ENCODE data around the gene SMYD3.
A peak's percentile ranks its signal among the peaks of the same experiment; 100 is the strongest.

Gene SMYD3

GRCh38 chr1:246213502-246213901 lies 293.6 kb downstream of the SMYD3 start:
- H3K27ac Mint-ChIP-seq, result peak overlapping the region; percentile 51
- peaks cover 6% of the 10 kb centered on the region for H3K9me3 Mint-ChIP-seq
- no peaks in the 10 kb centered on the region for H3K36me3 Mint-ChIP-seq (ENCODE audit: low read depth)
- no peak overlapping the region for H3K4me3 Mint-ChIP-seq
- H3K27me3 Mint-ChIP-seq, result no peaks in the 10 kb centered on the region
- peaks cover 22% of the 10 kb centered on the region for H3K4me1 Mint-ChIP-seq (ENCODE audit: low read depth)
- intact Hi-C loops (cut with micrococcal nuclease), result no loop called here

- peaks cover 22% of the 10 kb centered on the region for H3K4me1 Mint-ChIP-seq (ENCODE audit: low read depth)
- intact Hi-C loops (cut with micrococcal nuclease), result no loop called here
- no peaks in the 10 kb centered on the region for H3K27me3 Mint-ChIP-seq
- no peaks in the 10 kb centered on the region for H3K36me3 Mint-ChIP-seq (ENCODE audit: low read depth)
- peaks cover 6% of the 10 kb centered on the region for H3K9me3 Mint-ChIP-seq
- no peak overlapping the region for H3K4me3 Mint-ChIP-seq
- no peak overlapping the region for H3K27ac Mint-ChIP-seq
Measured at GRCh38 chr1:246213036-246213435, 294.0 kb downstream of the SMYD3 start.

- Mint-ChIP-seq H3K27ac (no peak overlapping the region), H3K27me3 (no peaks in the 10 kb centered on the region), H3K9me3 (peaks cover 6% of the 10 kb centered on the region), H3K4me1 (ENCODE audit: low read depth) (peaks cover 22% of the 10 kb centered on the region), H3K36me3 (ENCODE audit: low read depth) (no peaks in the 10 kb centered on the region), H3K4me3 (no peak overlapping the region)
- intact Hi-C loops (cut with micrococcal nuclease), result no loop called here
Measured at GRCh38 chr1:246212013-246212412, 295.1 kb downstream of the SMYD3 start.

GRCh38 chr1:246210756-246211155 lies 296.3 kb downstream of the SMYD3 start:
- no peaks in the 10 kb centered on the region for H3K27me3 Mint-ChIP-seq

GRCh38 chr1:246208105-246208504 lies 299.0 kb downstream of the SMYD3 start:
- no peak overlapping the region for H3K4me3 Mint-ChIP-seq
- peaks cover 8% of the 10 kb centered on the region for H3K4me1 Mint-ChIP-seq (ENCODE audit: low read depth)
- H3K27me3 Mint-ChIP-seq, result no peaks in the 10 kb centered on the region
- intact Hi-C loops (cut with micrococcal nuclease), result no loop called here
- no peaks in the 10 kb centered on the region for H3K9me3 Mint-ChIP-seq
- H3K27ac Mint-ChIP-seq, result no peak overlapping the region
- no peaks in the 10 kb centered on the region for H3K36me3 Mint-ChIP-seq (ENCODE audit: low read depth)

More at GRCh38 chr1:246210756-246211155, 296.3 kb downstream of the SMYD3 start:
- H3K4me3 Mint-ChIP-seq, result no peak overlapping the region
- intact Hi-C loops (cut with micrococcal nuclease), result no loop called here
- H3K4me1 Mint-ChIP-seq (ENCODE audit: low read depth), result peaks cover 22% of the 10 kb centered on the region
- H3K27ac Mint-ChIP-seq, result no peak overlapping the region
- H3K36me3 Mint-ChIP-seq (ENCODE audit: low read depth), result no peaks in the 10 kb centered on the region
- H3K9me3 Mint-ChIP-seq, result peaks cover 6% of the 10 kb centered on the region

- Mint-ChIP-seq H3K36me3 (ENCODE audit: low read depth) (no peaks in the 10 kb centered on the region), H3K27me3 (no peaks in the 10 kb centered on the region), H3K4me1 (ENCODE audit: low read depth) (peaks cover 13% of the 10 kb centered on the region), H3K9me3 (no peaks in the 10 kb centered on the region), H3K27ac (peak overlapping the region; percentile 12), H3K4me3 (no peak overlapping the region)
- intact Hi-C loops (cut with micrococcal nuclease), result loop anchor here (5.0 kb wide), 1 partner anchor 46 kb away; no protein-coding TSS in a partner anchor
Measured at GRCh38 chr1:246203180-246203579, 303.9 kb downstream of the SMYD3 start.

GRCh38 chr1:246200738-246201137 lies 306.3 kb downstream of the SMYD3 start:
- no peaks in the 10 kb centered on the region for H3K36me3 Mint-ChIP-seq (ENCODE audit: low read depth)
- H3K9me3 Mint-ChIP-seq, result no peaks in the 10 kb centered on the region
- no peaks in the 10 kb centered on the region for H3K27me3 Mint-ChIP-seq
- peaks cover 12% of the 10 kb centered on the region for H3K4me1 Mint-ChIP-seq (ENCODE audit: low read depth)
- intact Hi-C loops (cut with micrococcal nuclease), result loop anchor here (5.0 kb wide), 1 partner anchor 43 kb away; no protein-coding TSS in a partner anchor
- no peak overlapping the region for H3K27ac Mint-ChIP-seq
- H3K4me3 Mint-ChIP-seq, result no peak overlapping the region

- no peaks in the 10 kb centered on the region for H3K27me3 Mint-ChIP-seq
- intact Hi-C loops (cut with micrococcal nuclease), result loop anchor here (5.0 kb wide), 1 partner anchor 43 kb away; no protein-coding TSS in a partner anchor
- no peak overlapping the region for H3K27ac Mint-ChIP-seq
Measured at GRCh38 chr1:246200225-246200624, 306.9 kb downstream of the SMYD3 start.

GRCh38 chr1:246199086-246199645 lies 307.9 kb downstream of the SMYD3 start:
- no peak overlapping the region for H3K27ac Mint-ChIP-seq
- intact Hi-C loops (cut with micrococcal nuclease), result no loop called here
- H3K4me1 Mint-ChIP-seq (ENCODE audit: low read depth), result peaks cover 6% of the 10 kb centered on the region
- H3K27me3 Mint-ChIP-seq, result no peaks in the 10 kb centered on the region
- H3K9me3 Mint-ChIP-seq, result no peaks in the 10 kb centered on the region
- H3K36me3 Mint-ChIP-seq (ENCODE audit: low read depth), result no peaks in the 10 kb centered on the region
- H3K4me3 Mint-ChIP-seq, result no peak overlapping the region

More at GRCh38 chr1:246200225-246200624, 306.9 kb downstream of the SMYD3 start:
- H3K9me3 Mint-ChIP-seq, result no peaks in the 10 kb centered on the region
- peaks cover 7% of the 10 kb centered on the region for H3K4me1 Mint-ChIP-seq (ENCODE audit: low read depth)
- no peak overlapping the region for H3K4me3 Mint-ChIP-seq
- no peaks in the 10 kb centered on the region for H3K36me3 Mint-ChIP-seq (ENCODE audit: low read depth)

- no peaks in the 10 kb centered on the region for H3K36me3 Mint-ChIP-seq (ENCODE audit: low read depth)
- no peaks in the 10 kb centered on the region for H3K27me3 Mint-ChIP-seq
- peaks cover 6% of the 10 kb centered on the region for H3K4me1 Mint-ChIP-seq (ENCODE audit: low read depth)
- H3K9me3 Mint-ChIP-seq, result no peaks in the 10 kb centered on the region
- no peak overlapping the region for H3K4me3 Mint-ChIP-seq
- H3K27ac Mint-ChIP-seq, result no peak overlapping the region
- intact Hi-C loops (cut with micrococcal nuclease), result no loop called here
Measured at GRCh38 chr1:246198115-246198816, 308.8 kb downstream of the SMYD3 start.

- no peaks in the 10 kb centered on the region for H3K27me3 Mint-ChIP-seq
- no peak overlapping the region for H3K4me3 Mint-ChIP-seq
- no peaks in the 10 kb centered on the region for H3K36me3 Mint-ChIP-seq (ENCODE audit: low read depth)
- intact Hi-C loops (cut with micrococcal nuclease), result no loop called here
- no peaks in the 10 kb centered on the region for H3K9me3 Mint-ChIP-seq
- H3K4me1 Mint-ChIP-seq (ENCODE audit: low read depth), result peaks cover under 1% of the 10 kb centered on the region
- H3K27ac Mint-ChIP-seq, result no peak overlapping the region
Measured at GRCh38 chr1:246197076-246197475, 310.0 kb downstream of the SMYD3 start.

- no peaks in the 10 kb centered on the region for H3K27me3 Mint-ChIP-seq
- no peak overlapping the region for H3K4me3 Mint-ChIP-seq
- H3K9me3 Mint-ChIP-seq, result no peaks in the 10 kb centered on the region
- no peaks in the 10 kb centered on the region for H3K36me3 Mint-ChIP-seq (ENCODE audit: low read depth)
- no peak overlapping the region for H3K27ac Mint-ChIP-seq
- intact Hi-C loops (cut with micrococcal nuclease), result no loop called here
- H3K4me1 Mint-ChIP-seq (ENCODE audit: low read depth), result no peaks in the 10 kb centered on the region
Measured at GRCh38 chr1:246195296-246195695, 311.8 kb downstream of the SMYD3 start.

GRCh38 chr1:246193537-246193936 lies 313.5 kb downstream of the SMYD3 start:
- no peaks in the 10 kb centered on the region for H3K9me3 Mint-ChIP-seq
- no peaks in the 10 kb centered on the region for H3K4me1 Mint-ChIP-seq (ENCODE audit: low read depth)
- no peaks in the 10 kb centered on the region for H3K36me3 Mint-ChIP-seq (ENCODE audit: low read depth)
- intact Hi-C loops (cut with micrococcal nuclease), result no loop called here
- no peak overlapping the region for H3K27ac Mint-ChIP-seq
- H3K27me3 Mint-ChIP-seq, result no peaks in the 10 kb centered on the region
- no peak overlapping the region for H3K4me3 Mint-ChIP-seq

- H3K27ac Mint-ChIP-seq, result no peak overlapping the region
- H3K36me3 Mint-ChIP-seq (ENCODE audit: low read depth), result no peaks in the 10 kb centered on the region
- intact Hi-C loops (cut with micrococcal nuclease), result no loop called here
- H3K4me3 Mint-ChIP-seq, result no peak overlapping the region
- no peaks in the 10 kb centered on the region for H3K4me1 Mint-ChIP-seq (ENCODE audit: low read depth)
- no peaks in the 10 kb centered on the region for H3K9me3 Mint-ChIP-seq
- H3K27me3 Mint-ChIP-seq, result no peaks in the 10 kb centered on the region
Measured at GRCh38 chr1:246189126-246189525, 318.0 kb downstream of the SMYD3 start.

Measured in dendritic cell treated with granulocyte-macrophage colony-stimulating factor and Interleukin-4, amounts not matched to agents 40 ng/mL and 50 ng/mL, for 4 days (primary cell).